ENCODE measurements around the gene AADACL3.
"Not testable (repeated sequence)": the region's sequence is repeated elsewhere in the genome, so short reads cannot be mapped to it uniquely, and the experiment has no call there.

The AADACL3 gene, protein sequence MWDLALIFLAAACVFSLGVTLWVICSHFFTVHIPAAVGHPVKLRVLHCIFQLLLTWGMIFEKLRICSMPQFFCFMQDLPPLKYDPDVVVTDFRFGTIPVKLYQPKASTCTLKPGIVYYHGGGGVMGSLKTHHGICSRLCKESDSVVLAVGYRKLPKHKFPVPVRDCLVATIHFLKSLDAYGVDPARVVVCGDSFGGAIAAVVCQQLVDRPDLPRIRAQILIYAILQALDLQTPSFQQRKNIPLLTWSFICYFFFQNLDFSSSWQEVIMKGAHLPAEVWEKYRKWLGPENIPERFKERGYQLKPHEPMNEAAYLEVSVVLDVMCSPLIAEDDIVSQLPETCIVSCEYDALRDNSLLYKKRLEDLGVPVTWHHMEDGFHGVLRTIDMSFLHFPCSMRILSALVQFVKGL

DNA sequence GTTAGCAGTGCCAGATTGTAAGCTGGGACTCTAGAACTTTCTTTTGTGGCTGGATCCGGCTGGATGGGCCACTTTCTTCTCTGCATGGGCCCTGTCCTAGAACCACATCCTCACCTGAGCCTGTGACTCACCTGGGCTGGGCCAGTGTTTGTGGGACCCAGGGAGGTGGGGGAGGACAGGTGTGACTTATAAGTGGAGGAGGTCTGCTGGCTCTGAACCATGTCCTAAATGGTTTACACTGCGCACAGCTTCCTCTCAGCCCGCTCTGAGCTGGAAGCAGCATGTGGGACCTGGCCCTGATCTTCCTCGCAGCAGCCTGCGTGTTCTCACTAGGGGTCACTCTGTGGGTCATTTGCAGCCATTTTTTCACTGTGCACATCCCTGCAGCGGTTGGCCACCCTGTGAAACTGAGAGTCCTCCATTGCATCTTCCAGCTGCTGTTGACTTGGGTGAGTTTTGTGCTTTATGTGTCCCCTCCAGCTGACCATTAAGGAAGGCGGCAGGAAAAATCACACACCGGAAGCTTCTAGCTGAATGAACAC lies at the start of gene AADACL3:
Gene AADACL3, plus strand, starts transcription at position 215 of the 542 bp plus-strand sequence. Its CDS starts 67 bp downstream, at position 282.
- Mint-ChIP-seq H3K36me3 (ENCODE audit: low read depth) (no peaks in the 10 kb centered on the region), H3K9me3 (no peaks in the 10 kb centered on the region), H3K27ac (no peak within 1 kb of the TSS), H3K4me3 (no peak within 1 kb of the TSS), H3K27me3 (peaks cover 21% of the 10 kb centered on the region), H3K4me1 (ENCODE audit: low read depth) (no peaks in the 10 kb centered on the region)

DNA sequence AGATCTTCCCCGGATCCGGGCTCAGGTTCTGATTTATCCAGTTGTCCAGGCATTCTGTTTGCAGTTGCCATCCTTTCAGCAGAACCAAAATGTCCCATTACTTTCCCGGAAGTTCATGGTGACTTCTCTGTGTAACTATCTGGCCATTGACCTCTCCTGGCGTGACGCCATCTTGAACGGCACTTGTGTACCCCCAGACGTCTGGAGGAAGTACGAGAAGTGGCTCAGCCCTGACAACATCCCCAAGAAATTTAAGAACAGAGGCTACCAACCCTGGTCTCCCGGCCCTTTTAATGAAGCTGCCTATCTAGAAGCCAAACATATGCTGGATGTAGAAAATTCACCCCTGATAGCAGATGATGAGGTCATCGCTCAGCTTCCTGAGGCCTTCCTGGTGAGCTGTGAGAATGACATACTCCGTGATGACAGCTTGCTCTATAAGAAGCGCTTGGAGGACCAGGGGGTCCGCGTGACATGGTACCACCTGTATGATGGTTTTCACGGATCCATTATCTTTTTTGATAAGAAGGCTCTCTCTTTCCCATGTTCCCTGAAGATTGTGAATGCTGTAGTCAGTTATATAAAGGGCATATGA lies 49.7 kb upstream of the AADACL3 start:
- Mint-ChIP-seq H3K4me1 (ENCODE audit: low read depth) (no peaks in the 10 kb centered on the region), H3K36me3 (ENCODE audit: low read depth) (no peaks in the 10 kb centered on the region), H3K27me3 (peaks cover 3% of the 10 kb centered on the region), H3K27ac (no peak overlapping the region), H3K9me3 (no peaks in the 10 kb centered on the region), H3K4me3 (no peak overlapping the region)

DNA sequence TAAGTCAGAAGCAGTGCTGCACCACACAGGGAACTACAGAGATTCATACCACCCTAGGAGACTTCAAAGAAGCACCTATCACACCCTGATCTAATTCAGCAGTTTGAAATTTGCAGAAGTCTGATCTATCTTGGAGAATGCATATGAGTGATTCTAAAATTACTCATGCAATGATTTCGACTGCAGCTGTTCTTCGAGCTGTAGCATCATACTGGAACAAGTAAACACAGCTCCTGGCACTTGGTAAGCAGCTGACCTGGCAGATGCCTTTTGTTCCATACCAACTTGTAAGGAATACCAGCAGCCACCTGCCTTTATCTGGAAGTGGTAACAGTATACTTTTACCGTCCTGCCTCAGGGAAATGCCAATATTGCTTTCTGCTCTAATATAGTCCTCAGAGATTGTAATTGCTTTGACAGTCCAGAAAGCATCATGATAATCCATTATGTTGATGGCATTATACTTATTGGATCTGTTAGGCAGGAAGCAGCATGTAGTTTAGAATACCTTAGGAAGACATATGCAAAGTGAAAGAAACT lies 46.3 kb upstream of the AADACL3 start:
- Mint-ChIP-seq H3K4me3 (no peak overlapping the region), H3K27me3 (peaks cover 18% of the 10 kb centered on the region), H3K36me3 (ENCODE audit: low read depth) (no peaks in the 10 kb centered on the region), H3K9me3 (no peaks in the 10 kb centered on the region), H3K27ac (no peak overlapping the region), H3K4me1 (ENCODE audit: low read depth) (no peaks in the 10 kb centered on the region)

DNA sequence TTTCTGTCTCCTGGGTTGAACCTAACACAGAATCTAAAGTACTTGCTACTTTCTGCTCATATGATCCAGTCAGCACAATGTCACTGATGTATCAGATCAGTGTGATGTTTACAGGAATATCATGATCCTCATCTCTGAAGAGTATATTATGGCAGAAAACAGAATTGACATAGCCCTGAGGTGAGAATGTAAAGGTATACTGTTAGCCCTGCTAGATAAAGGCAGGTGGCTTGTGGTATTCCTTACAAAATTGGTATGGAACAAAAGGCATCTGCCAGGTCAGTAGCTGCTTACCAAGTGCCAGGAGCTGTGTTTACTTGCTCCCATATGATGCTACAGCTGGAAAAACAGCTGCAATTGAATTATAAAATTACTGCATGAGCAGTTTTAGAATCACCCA lies 41.6 kb upstream of the AADACL3 start:
- Mint-ChIP-seq H3K27ac (no peak overlapping the region), H3K4me1 (ENCODE audit: low read depth) (no peaks in the 10 kb centered on the region), H3K4me3 (no peak overlapping the region), H3K36me3 (ENCODE audit: low read depth) (no peaks in the 10 kb centered on the region), H3K9me3 (no peaks in the 10 kb centered on the region), H3K27me3 (peaks cover 39% of the 10 kb centered on the region)

DNA sequence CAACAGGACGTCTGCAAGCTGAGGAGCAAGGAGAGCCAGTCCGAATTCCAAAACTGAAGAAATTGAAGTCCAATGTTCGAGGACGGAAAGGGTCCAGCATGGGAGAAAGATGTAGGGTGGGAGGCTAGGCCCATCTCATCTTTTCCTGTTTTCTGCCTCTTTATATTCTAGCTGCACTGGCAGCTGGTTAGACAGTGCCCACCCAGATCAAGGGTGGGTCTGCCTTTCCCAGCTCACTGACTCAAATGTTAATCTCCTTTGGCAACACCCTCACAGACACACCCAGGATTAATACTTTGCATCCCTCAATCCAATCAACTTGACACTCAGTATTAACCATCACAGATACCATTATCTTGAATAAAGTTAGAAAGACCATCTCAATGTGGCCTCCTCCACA lies 39.8 kb upstream of the AADACL3 start:
- H3K9me3 Mint-ChIP-seq; H3K27ac Mint-ChIP-seq; H3K36me3 Mint-ChIP-seq (ENCODE audit: low read depth); H3K4me3 Mint-ChIP-seq; H3K4me1 Mint-ChIP-seq (ENCODE audit: low read depth): not testable (repeated sequence)
- peaks cover 50% of the 10 kb centered on the region for H3K27me3 Mint-ChIP-seq

DNA sequence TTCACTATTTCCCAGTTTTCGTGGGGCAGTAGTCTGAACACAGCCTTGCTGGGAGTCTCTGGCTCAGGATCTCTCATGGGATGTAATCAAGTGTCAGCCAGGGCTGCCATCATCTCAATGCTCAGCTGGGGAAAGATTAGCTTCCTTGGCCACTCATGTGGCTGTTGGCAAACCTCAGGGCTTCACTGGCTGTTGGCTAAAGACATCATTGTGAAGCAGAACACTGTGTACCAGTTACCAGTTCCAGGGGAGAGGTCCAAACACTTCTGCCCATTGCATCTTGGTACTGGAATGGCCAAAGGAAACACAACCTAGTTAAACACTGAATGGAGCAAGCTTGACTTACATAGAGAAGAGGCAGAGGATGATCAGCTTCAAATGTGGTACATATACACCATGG lies 38.3 kb upstream of the AADACL3 start:
- Mint-ChIP-seq H3K27me3 (peaks cover 38% of the 10 kb centered on the region), H3K27ac (no peak overlapping the region), H3K4me1 (ENCODE audit: low read depth) (no peaks in the 10 kb centered on the region), H3K9me3 (no peaks in the 10 kb centered on the region), H3K4me3 (no peak overlapping the region), H3K36me3 (ENCODE audit: low read depth) (no peaks in the 10 kb centered on the region)

DNA sequence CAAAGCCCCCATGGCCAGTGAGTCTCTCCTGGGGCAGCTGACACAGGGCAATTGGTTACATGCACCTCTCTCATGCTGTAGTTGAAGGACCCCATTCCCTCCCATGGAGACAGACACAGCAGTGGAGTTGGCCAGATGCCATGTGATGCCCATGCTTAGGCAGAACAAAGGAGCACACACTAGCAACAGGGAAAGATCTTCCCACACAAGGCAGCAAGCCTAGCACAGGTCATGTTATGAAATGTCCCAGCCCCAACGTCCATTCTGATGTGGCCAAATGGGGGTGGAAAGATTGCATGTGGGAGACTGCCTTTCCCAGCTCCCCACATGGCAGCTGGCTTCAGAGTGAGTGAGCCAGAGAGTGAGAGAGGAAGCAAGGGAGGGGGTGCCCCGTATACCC lies 37.6 kb upstream of the AADACL3 start:
- H3K4me3 Mint-ChIP-seq, result no peak overlapping the region
- no peaks in the 10 kb centered on the region for H3K9me3 Mint-ChIP-seq
- H3K27me3 Mint-ChIP-seq, result peaks cover 38% of the 10 kb centered on the region
- no peak overlapping the region for H3K27ac Mint-ChIP-seq
- no peaks in the 10 kb centered on the region for H3K4me1 Mint-ChIP-seq (ENCODE audit: low read depth)
- no peaks in the 10 kb centered on the region for H3K36me3 Mint-ChIP-seq (ENCODE audit: low read depth)

DNA sequence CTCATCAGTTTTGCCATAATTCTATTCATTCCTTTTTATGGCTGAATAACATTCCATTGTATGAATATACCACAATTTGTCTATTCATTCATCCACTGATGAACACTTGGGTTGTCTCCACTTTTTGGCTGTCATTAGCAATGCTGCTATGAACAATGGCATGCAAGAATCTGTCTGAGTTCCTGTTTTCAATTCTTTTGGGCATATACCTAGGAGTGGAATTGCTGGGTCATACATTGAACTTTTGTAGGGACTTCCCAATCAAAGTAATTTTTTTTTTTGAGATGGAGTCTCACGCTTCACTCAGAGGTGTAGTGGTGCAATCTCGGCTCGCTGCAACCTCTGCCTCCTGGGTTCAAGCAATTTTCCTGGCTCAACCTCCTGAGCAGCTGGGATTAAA lies 37.1 kb upstream of the AADACL3 start:
- Mint-ChIP-seq H3K27me3 (peaks cover 38% of the 10 kb centered on the region), H3K9me3 (no peaks in the 10 kb centered on the region), H3K27ac (no peak overlapping the region), H3K4me3 (no peak overlapping the region), H3K36me3 (ENCODE audit: low read depth) (no peaks in the 10 kb centered on the region), H3K4me1 (ENCODE audit: low read depth) (no peaks in the 10 kb centered on the region)

DNA sequence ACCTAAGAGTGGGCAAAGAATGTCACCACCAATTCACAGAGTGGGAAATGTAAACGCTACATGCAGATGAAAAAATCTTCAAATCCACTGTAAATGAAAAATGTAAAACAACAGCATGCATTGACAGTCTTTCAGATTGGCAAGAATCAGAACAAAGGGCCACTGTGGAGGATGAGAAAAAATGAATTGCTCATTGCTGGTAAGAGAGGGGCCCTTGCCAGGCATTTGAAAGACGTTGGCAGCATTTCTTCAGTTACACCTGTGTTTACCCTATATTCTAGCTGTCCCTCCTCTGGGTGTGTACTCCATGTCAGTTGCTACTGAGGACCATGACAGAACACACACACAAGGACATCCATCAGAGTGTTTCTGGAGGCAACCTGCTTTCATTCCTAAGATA lies 25.8 kb upstream of the AADACL3 start:
- H3K27me3 Mint-ChIP-seq, result peaks cover 13% of the 10 kb centered on the region
- H3K4me3 Mint-ChIP-seq, result no peak overlapping the region
- H3K36me3 Mint-ChIP-seq (ENCODE audit: low read depth), result no peaks in the 10 kb centered on the region
- H3K9me3 Mint-ChIP-seq, result no peaks in the 10 kb centered on the region
- no peaks in the 10 kb centered on the region for H3K4me1 Mint-ChIP-seq (ENCODE audit: low read depth)
- H3K27ac Mint-ChIP-seq, result no peak overlapping the region

DNA sequence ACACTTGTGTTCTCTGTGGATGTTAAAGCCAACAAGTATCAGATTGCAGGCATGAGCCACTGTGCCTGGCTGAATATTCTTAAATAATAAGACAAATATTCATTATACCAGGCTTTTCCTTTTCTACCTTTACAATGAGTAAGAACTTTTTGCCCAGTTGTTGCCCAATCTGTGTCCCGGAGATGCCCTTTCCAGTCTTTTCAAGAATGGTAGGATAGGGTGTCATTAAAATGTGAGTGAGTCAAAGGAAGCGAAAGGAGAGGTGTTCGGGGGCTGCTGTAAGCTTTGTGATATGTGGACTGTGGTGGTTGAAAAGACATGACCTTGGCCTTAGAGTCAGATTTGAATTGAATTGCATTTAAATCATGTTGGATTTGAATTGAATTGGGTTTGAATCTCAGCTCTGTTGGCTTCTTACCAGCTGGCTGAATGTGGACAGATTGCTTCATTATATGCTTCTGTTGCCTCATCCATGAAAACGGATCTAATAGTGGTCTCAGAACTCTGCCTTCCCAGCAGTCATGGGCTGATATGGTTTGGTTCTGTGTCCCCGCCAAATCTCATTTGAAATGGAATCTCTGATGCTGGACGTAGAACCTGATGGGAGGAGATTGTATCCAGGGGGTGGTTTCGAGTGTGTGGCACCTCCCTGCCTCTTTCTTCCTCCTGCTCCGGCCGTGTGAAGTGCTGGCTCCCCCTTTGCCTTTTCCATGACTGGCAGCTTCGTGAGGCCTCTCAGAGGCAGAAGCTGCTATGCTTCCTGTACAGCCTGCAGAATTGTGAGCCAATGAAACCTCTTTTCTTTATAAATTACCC lies 22.7 kb upstream of the AADACL3 start:
- Mint-ChIP-seq H3K27ac (no peak overlapping the region), H3K27me3 (peaks cover 8% of the 10 kb centered on the region), H3K4me3 (no peak overlapping the region), H3K4me1 (ENCODE audit: low read depth) (no peaks in the 10 kb centered on the region), H3K36me3 (ENCODE audit: low read depth) (no peaks in the 10 kb centered on the region), H3K9me3 (no peaks in the 10 kb centered on the region)

DNA sequence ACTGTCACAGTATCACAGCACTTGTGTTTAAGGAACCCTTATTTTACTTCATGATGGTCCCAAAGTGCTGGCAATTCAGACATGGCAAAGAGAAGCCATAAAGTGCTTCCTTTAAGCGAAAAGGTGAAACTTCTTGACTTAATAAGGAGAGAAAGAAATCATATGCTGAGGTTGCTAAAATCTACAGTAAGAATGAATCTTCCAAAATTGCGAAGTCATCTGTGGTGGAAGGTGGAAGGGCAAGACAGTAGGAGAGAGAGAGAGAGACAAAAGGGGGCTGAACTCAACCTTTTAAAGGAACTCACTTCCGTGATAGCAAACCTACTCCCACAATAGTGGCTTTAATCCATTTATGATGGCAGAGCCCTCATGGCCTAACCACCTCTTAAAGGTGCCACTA lies 19.3 kb upstream of the AADACL3 start:
- no peaks in the 10 kb centered on the region for H3K4me1 Mint-ChIP-seq (ENCODE audit: low read depth)

DNA sequence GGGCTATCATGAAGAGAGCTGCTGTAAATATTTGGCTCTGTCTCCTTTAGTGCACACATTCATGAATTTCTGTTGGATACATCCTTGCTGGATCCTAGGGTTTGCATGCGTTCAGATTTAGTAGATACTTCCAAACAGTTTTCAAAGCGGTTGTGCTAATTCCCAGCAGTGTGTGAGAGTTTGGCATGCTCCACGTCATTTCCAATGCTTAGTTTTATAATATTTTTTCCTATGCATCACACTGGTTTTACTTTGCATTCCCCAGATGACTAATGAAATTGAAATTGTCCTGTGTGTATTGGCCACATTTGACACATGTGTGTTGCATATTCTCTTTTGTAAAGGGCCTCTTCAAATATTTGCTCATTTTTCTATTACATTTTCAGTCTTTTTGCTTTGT lies 18.5 kb upstream of the AADACL3 start:
- no peaks in the 10 kb centered on the region for H3K36me3 Mint-ChIP-seq (ENCODE audit: low read depth)
- H3K27ac Mint-ChIP-seq, result no peak overlapping the region
- H3K27me3 Mint-ChIP-seq, result peaks cover 21% of the 10 kb centered on the region
- H3K9me3 Mint-ChIP-seq, result no peaks in the 10 kb centered on the region
- no peak overlapping the region for H3K4me3 Mint-ChIP-seq
- H3K4me1 Mint-ChIP-seq (ENCODE audit: low read depth), result no peaks in the 10 kb centered on the region

More for the DNA sequence above, 19.3 kb upstream of the AADACL3 start:
- no peaks in the 10 kb centered on the region for H3K9me3 Mint-ChIP-seq
- no peaks in the 10 kb centered on the region for H3K36me3 Mint-ChIP-seq (ENCODE audit: low read depth)
- H3K4me3 Mint-ChIP-seq, result no peak overlapping the region
- no peak overlapping the region for H3K27ac Mint-ChIP-seq
- peaks cover 21% of the 10 kb centered on the region for H3K27me3 Mint-ChIP-seq

DNA sequence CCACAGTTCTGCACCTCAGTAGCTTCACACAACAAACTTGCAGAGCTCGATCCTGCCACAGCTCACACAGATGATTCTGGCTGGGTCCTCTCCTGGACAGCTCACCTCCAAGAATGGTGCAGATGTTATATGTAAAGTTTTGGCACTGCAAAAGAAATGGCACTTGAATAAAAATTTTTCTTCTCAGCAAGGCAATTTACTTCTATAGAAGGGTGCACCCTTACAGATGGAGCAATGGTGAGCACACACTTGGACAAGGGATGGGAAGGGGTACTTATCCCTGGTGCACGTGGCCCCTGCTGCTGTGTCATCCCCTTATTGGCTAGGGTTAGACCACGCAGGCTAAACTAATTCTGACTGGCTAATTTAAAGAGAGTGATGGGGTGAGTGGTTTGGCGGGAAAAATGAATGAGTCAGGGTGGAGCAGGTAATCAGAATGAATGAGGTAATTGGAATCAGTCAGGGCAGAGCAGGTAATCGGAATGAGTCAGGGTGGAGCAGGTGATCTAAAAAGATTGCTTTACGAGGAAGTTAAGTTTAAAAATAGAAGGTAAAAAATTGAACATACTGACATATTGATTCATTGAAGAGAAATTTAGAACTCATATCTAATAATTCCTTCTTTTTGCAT lies 12.0 kb upstream of the AADACL3 start:
- no peaks in the 10 kb centered on the region for H3K4me1 Mint-ChIP-seq (ENCODE audit: low read depth)
- H3K27me3 Mint-ChIP-seq, result peaks cover 9% of the 10 kb centered on the region
- H3K4me3 Mint-ChIP-seq, result no peak overlapping the region
- H3K27ac Mint-ChIP-seq, result no peak overlapping the region
- H3K9me3 Mint-ChIP-seq, result peaks cover 17% of the 10 kb centered on the region
- H3K36me3 Mint-ChIP-seq (ENCODE audit: low read depth), result no peaks in the 10 kb centered on the region

DNA sequence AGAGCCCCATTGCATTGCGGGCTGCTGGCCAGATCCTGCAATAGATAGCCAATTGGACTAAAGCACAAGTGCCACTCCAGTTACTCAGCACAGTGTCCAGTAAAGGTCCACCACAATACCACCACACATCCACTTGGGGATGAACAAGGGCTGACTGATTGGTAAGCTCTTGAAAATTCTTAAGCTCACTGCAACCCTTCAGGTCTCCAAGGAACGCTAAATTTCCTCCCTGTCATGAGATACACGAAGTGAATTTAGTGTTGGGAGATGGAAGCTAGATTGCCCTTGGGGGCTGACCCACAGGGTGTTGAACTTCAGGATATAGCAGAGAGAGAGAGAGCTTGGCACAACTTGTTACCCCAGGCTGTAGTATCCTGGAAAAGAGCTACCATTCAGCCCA lies 9.8 kb upstream of the AADACL3 start:
- H3K27ac Mint-ChIP-seq, result no peak overlapping the region
- no peaks in the 10 kb centered on the region for H3K27me3 Mint-ChIP-seq
- H3K9me3 Mint-ChIP-seq, result peaks cover 17% of the 10 kb centered on the region
- H3K4me3 Mint-ChIP-seq, result no peak overlapping the region
- H3K36me3 Mint-ChIP-seq (ENCODE audit: low read depth), result no peaks in the 10 kb centered on the region
- H3K4me1 Mint-ChIP-seq (ENCODE audit: low read depth), result no peaks in the 10 kb centered on the region

Data from stimulated activated naive CD8-positive, alpha-beta T cell treated with anti-CD3 and anti-CD28 coated beads, Interleukin-15, Interleukin-2, amounts not matched to agents 100 ng/mL and 50 ng/mL, for 24 hours (primary cell).